ENCODE data around the gene CACFD1. TPM values are rescaled to one million over a fixed set of nuclear protein-coding genes. Genes with fewer than 3 reads are reported as not detected.

CACFD1 gene
- total RNA-seq, 4 donors from 2014 or later: 6.8 to 11.6 (median 9.4) TPM

DNA sequence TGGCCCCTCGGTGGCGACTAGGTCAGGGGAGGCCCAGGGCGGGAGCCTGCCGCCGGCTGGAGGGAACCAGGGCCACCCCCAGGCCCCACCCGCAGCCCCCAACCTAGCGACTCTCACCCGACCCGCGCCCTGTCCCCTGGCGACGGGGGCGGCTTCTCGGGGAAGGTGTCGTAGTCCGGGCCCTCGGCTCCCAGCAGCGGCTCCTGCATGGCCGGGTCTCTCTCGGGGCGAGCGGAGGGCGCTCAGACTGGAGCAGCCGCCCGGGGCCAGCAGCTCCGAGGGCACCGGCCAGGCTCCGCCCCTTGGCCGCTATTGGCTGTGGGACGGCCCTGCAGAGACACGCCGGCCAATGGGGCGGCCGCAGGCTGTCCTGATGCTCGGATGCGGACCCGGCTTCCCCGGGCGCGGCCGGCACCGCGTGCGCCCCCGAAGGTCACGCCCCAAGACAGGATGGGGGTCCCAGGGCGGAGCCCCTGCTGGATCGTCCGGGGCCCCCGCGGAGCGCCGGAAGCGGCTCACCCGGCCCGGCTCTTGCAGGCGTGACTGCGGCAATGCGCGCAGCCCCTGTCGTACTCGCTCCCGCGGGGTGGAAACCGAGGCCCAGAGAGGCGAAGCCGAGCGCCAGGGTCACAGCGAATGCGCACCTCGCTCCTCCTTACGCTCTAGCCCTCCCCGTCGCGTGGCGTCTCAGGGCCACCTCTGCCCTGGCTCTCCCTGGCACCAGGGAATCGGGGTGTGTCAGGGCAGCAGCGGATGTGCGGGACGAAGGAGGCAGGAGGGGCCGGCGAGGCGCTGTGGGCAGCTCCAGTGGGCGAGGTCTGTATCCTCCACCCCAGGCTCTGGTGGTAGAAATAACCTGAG, 19.3 kb downstream of the CACFD1 start, which contains the start of gene SLC2A6:
SLC2A6 (minus strand) TSS at position 249 of the 861 bp plus-strand sequence; CDS start at position 209, 40 bp downstream.
- DNase-seq (ENCODE audit: low spot score in 2 of 2): peak; percentile 88 to 92
- Histone ChIP-seq H3K27me3 (peaks cover 3% of the 10 kb centered on the region), H3K9me3 (no peaks in the 10 kb centered on the region), H3K4me1 (peaks cover 13% of the 10 kb centered on the region), H3K36me3 (no peaks in the 10 kb centered on the region), H3K27ac (no peak within 1 kb of the TSS), H3K4me3 (peak within 1 kb of the TSS; percentile 41)
- TF ChIP-seq EP300 (IDR thresholded peaks at IDR 0.05) (no peak), POLR2A (IDR thresholded peaks at IDR 0.05) (no peak), POLR2AphosphoS5 (IDR thresholded peaks at IDR 0.05) (no peak)
- TF ChIP-seq, protein P1, sequence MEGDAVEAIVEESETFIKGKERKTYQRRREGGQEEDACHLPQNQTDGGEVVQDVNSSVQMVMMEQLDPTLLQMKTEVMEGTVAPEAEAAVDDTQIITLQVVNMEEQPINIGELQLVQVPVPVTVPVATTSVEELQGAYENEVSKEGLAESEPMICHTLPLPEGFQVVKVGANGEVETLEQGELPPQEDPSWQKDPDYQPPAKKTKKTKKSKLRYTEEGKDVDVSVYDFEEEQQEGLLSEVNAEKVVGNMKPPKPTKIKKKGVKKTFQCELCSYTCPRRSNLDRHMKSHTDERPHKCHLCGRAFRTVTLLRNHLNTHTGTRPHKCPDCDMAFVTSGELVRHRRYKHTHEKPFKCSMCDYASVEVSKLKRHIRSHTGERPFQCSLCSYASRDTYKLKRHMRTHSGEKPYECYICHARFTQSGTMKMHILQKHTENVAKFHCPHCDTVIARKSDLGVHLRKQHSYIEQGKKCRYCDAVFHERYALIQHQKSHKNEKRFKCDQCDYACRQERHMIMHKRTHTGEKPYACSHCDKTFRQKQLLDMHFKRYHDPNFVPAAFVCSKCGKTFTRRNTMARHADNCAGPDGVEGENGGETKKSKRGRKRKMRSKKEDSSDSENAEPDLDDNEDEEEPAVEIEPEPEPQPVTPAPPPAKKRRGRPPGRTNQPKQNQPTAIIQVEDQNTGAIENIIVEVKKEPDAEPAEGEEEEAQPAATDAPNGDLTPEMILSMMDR (IDR thresholded peaks at IDR 0.05): no peak
- WGBS: 0% methylated on average over 12 of the region's 84 CpGs

DNA sequence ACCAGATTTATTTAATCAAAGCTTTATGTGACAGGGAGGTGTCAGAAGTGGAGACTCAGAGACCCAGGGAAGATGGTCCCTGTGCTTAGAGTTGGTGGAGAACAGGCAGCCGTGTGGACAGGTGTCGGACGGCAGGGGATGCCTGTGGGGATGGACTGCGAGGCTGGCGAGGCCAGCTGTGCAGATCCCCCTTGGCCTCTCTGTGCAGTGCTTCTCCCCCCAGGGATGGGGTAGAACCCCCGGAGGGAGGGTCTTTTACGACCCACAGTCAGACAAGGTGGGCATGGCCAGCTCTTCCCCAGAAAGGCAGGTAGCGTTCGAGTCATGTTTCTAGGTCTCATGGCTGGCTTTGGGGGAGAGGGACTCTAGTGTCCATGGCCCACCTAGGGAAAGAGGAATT, 23.8 kb downstream of the CACFD1 start:
- Histone ChIP-seq H3K4me3 (no peak overlapping the region), H3K27me3 (peaks cover 11% of the 10 kb centered on the region), H3K9me3 (no peaks in the 10 kb centered on the region), H3K4me1 (peaks cover 12% of the 10 kb centered on the region), H3K36me3 (no peaks in the 10 kb centered on the region), H3K27ac (no peak overlapping the region)
- DNase-seq (ENCODE audit: low spot score in 2 of 2): no peak
- 79% methylated on average over 9 of the region's 9 CpGs for WGBS
- TF ChIP-seq EP300 (IDR thresholded peaks at IDR 0.05) (no peak), POLR2AphosphoS5 (IDR thresholded peaks at IDR 0.05) (no peak), POLR2A (IDR thresholded peaks at IDR 0.05) (no peak)
- TF ChIP-seq, protein P1 (IDR thresholded peaks at IDR 0.05): no peak

DNA sequence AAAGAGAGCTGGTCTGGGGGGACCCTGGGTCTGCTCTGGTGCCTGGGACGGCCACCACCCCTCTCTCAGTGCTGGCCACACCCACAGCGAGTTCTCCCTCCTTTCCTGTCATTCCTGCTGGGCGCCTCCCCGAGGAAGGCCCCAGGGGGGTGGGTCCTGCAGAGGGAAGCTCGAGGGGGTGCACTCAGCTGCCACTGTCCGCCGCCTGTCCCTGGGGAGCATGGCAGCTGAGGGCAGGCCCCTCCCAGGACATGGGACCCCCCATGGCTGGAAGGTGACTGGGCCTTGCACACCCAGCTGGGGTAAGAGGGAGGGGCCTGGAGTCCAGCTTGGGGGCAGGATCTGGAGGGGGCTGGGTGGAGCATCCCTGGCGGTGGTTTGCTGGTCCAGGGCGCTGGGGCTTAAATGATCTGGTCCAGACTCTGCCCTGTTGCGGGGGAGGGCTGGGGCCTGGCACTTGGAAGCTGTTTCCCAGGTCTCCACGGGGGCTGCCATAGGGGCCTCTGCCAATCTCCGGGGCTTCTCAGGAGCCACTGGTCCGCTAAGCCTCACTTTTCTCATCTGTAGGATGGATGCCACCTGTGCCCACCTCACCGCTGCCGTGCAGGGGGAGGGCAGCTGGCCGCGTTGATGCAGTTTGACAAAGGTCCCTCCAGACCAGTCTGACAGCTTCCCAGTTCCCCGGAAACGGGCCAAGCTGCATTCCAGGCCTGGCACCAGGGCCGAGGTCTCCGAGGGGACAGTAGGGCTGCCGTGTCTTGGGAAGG, 25.1 kb downstream of the CACFD1 start:
- H3K9me3 ChIP-seq: no peaks in the 10 kb centered on the region
- no peak for DNase-seq (ENCODE audit: low spot score in 2 of 2)
- H3K4me1 ChIP-seq: no peaks in the 10 kb centered on the region
- H3K27me3 ChIP-seq: peaks cover 11% of the 10 kb centered on the region
- no peak overlapping the region for H3K4me3 ChIP-seq
- TF ChIP-seq POLR2AphosphoS5 (IDR thresholded peaks at IDR 0.05) (no peak), POLR2A (IDR thresholded peaks at IDR 0.05) (no peak), EP300 (IDR thresholded peaks at IDR 0.05) (no peak)
- TF ChIP-seq, protein P1 (IDR thresholded peaks at IDR 0.05): no peak
- WGBS: 42% methylated on average over 12 of the region's 22 CpGs
- no peak overlapping the region for H3K27ac ChIP-seq
- H3K36me3 ChIP-seq: no peaks in the 10 kb centered on the region

DNA sequence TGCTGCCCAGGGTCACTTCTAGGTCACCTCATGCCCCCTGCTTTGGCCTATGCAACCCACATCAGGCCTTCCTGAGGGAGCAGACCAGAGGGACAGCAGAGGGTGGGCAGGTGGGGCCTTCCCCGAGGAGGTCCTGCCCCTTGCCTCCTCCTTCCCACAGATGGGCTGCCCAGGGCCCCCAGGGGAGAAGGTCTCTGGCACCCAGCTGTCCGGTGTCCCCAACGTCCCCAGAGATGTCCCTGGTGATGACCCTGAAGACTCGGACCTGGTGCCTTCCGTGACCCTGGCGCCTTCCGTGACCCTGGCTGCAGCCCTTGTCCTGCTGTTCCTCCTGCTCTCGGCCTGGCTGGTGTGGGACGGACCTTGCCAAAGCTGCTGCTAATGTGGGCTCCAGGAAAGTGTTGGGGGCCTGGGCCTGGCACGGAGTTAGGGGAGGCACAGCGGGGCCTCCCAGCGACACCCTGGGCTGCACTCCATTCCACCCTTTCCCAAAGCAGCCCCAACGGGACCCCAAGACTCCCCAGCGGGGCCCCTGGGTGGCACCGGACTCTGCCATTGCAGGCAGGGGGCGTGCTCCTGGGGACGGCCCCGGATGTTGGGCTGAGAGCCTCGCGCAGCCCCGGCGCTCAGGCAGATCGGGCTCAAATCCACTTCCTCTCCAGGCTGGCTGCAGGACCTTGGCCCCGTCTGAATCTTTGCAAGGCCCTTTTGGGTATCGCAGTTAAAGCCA, 25.9 kb downstream of the CACFD1 start:
- no peaks in the 10 kb centered on the region for H3K4me1 ChIP-seq
- no peaks in the 10 kb centered on the region for H3K9me3 ChIP-seq
- no peaks in the 10 kb centered on the region for H3K36me3 ChIP-seq
- TF ChIP-seq POLR2A (IDR thresholded peaks at IDR 0.05): no peak
- TF ChIP-seq EP300 (IDR thresholded peaks at IDR 0.05): no peak
- no peak for TF ChIP-seq POLR2AphosphoS5 (IDR thresholded peaks at IDR 0.05)
- H3K4me3 ChIP-seq: no peak overlapping the region
- no peak overlapping the region for H3K27ac ChIP-seq
- DNase-seq (ENCODE audit: low spot score in 2 of 2): no peak
- no CpG with 5 or more reads among the region's 25 CpGs for WGBS
- peaks cover 17% of the 10 kb centered on the region for H3K27me3 ChIP-seq

DNA sequence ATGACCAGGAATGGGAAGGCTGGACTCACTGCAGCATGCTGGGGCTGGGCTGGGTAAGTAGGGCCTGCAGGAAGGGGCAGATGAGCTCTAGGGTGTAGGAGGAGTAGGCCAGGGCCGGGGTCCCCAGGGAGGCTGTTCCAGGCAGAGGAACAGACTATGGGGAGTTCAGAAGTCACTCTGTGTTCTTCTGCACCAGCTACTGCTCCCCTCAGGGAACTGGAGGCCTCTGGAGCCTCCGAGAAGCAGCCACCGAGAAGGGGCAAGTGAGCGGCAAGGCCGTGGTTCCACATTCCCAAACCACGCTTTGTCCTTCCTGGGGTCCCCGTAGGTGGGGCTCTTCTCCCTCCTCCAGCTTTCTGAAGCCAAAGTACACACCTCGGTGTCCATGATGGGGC, 27.6 kb downstream of the CACFD1 start:
- no peaks in the 10 kb centered on the region for H3K9me3 ChIP-seq
- no peak overlapping the region for H3K4me3 ChIP-seq
- 78% methylated on average over 3 of the region's 8 CpGs for WGBS
- peaks cover 14% of the 10 kb centered on the region for H3K27me3 ChIP-seq
- H3K4me1 ChIP-seq: peaks cover 4% of the 10 kb centered on the region
- no peak for TF ChIP-seq EP300 (IDR thresholded peaks at IDR 0.05)
- no peak for TF ChIP-seq POLR2A (IDR thresholded peaks at IDR 0.05)
- TF ChIP-seq POLR2AphosphoS5 (IDR thresholded peaks at IDR 0.05): no peak
- TF ChIP-seq, protein P1 (IDR thresholded peaks at IDR 0.05): no peak
- no peak overlapping the region for H3K27ac ChIP-seq
- no peak for DNase-seq (ENCODE audit: low spot score in 2 of 2)
- H3K36me3 ChIP-seq: no peaks in the 10 kb centered on the region
